WTC11 (cell line): ENCODE measurements around the gene KITLG. TPM values are rescaled to one million over a fixed set of nuclear protein-coding genes. Genes with fewer than 3 reads are reported as not detected.

Experiments
- ATAC-seq: fragments of 200-7000 bp; cut with Tn5 transposase; 2 replicates; pipeline ENCODE4 v1.10.0; 2021; ENCODE audit warnings: mild to moderate bottlenecking, moderate library complexity
- CTCF ChIA-PET: fragments of 300-600 bp; sonication (Branson Sonifier 250); formaldehyde crosslinking; loops from one replicate; lab custom pipeline; 2021; ENCODE audit warnings: antibody characterized with exemption; lab: Charles Lee
- POLR2A ChIA-PET: fragments of 350-600 bp; sonication (Branson Sonifier 250); formaldehyde crosslinking; loops from one replicate; lab custom pipeline; 2021; ENCODE audit warnings: antibody characterized with exemption; lab: Charles Lee
- DNase-seq: peaks from one replicate; pipeline ENCODE4 v3.0.0; 2021; ENCODE audit warnings: low spot score
- H3K27ac Mint-ChIP-seq: 2 replicates; pipeline ENCODE4 v1.8.0; 2021; ENCODE audit warnings: mixed read lengths
- H3K27me3 Mint-ChIP-seq: 2 replicates; pipeline ENCODE4 v1.8.0; 2021; ENCODE audit warnings: low read depth, mild to moderate bottlenecking, moderate library complexity, mixed read lengths
- H3K36me3 Mint-ChIP-seq: 2 replicates; pipeline ENCODE4 v1.8.0; 2021; ENCODE audit warnings: mixed read lengths
- H3K4me1 Mint-ChIP-seq: 2 replicates; pipeline ENCODE4 v1.8.0; 2022; ENCODE audit warnings: mixed read lengths
- H3K4me3 Mint-ChIP-seq: 2 replicates; pipeline ENCODE4 v1.8.0; 2021; ENCODE audit warnings: mild to moderate bottlenecking, moderate library complexity, mixed read lengths
- H3K9me3 Mint-ChIP-seq: 2 replicates; pipeline ENCODE4 v1.8.0; 2021; ENCODE audit warnings: mixed read lengths
- ATF1 ChIP-seq: sonication (generic); formaldehyde crosslinking; IDR thresholded peaks from 2 replicates; pipeline ENCODE4 v1.8.1; 2023; ENCODE audit warnings: mild to moderate bottlenecking, moderate library complexity, missing genetic modification reagents
- E2F4 ChIP-seq: sonication (generic); formaldehyde crosslinking; IDR thresholded peaks from 2 replicates; pipeline ENCODE4 v1.8.1; 2022; ENCODE audit warnings: low read depth, mild to moderate bottlenecking, moderate library complexity, missing genetic modification reagents, borderline replicate concordance
- FOXP4 ChIP-seq: sonication (generic); formaldehyde crosslinking; IDR thresholded peaks from 2 replicates; pipeline ENCODE4 v1.8.0; 2022; ENCODE audit warnings: mild to moderate bottlenecking, missing genetic modification reagents
- GABPB1 ChIP-seq: sonication (generic); formaldehyde crosslinking; IDR thresholded peaks from 2 replicates; pipeline ENCODE4 v1.8.1; 2023; ENCODE audit warnings: mild to moderate bottlenecking, missing genetic modification reagents
- GRHL2 ChIP-seq: fragments of 250-450 bp; sonication (Bioruptor Pico); IDR thresholded peaks from 2 replicates; pipeline ENCODE4 v1.8.0; 2022; ENCODE audit warnings: mild to moderate bottlenecking, moderate library complexity; ENCODE audit not compliant: insufficient replicate concordance, severe bottlenecking
- GTF2I ChIP-seq: fragments of 250-450 bp; sonication (Bioruptor Pico); conservative IDR thresholded peaks from 2 replicates; pipeline ENCODE4 v1.4.0; 2021; ENCODE audit warnings: mild to moderate bottlenecking
- MLX ChIP-seq: sonication (generic); formaldehyde crosslinking; IDR thresholded peaks from 2 replicates; pipeline ENCODE4 v1.8.1; 2023; ENCODE audit warnings: mild to moderate bottlenecking, missing genetic modification reagents, moderate library complexity
- NFATC4 ChIP-seq: fragments of 250-450 bp; sonication (Bioruptor Pico); IDR thresholded peaks from 2 replicates; pipeline ENCODE4 v1.9.0; 2021; ENCODE audit warnings: mild to moderate bottlenecking
- SMAD3 ChIP-seq: sonication (generic); formaldehyde crosslinking; IDR thresholded peaks from 2 replicates; pipeline ENCODE4 v1.8.0; 2022; ENCODE audit warnings: missing genetic modification reagents, mild to moderate bottlenecking, borderline replicate concordance
- SP1 ChIP-seq: sonication (generic); formaldehyde crosslinking; conservative IDR thresholded peaks from 2 replicates; pipeline ENCODE4 v1.8.1; 2022; ENCODE audit warnings: missing genetic modification reagents
- TEAD1 ChIP-seq: sonication (generic); formaldehyde crosslinking; IDR thresholded peaks from 2 replicates; pipeline ENCODE4 v1.8.0; 2022; ENCODE audit warnings: mild to moderate bottlenecking, missing genetic modification reagents
- ZMAT4 ChIP-seq: fragments of 250-450 bp; sonication (Bioruptor Pico); IDR thresholded peaks from 2 replicates; pipeline ENCODE4 v1.9.0; 2021; ENCODE audit warnings: mild to moderate bottlenecking
- ZNF219 ChIP-seq: sonication (generic); formaldehyde crosslinking; IDR thresholded peaks from 2 replicates; pipeline ENCODE4 v1.8.0; 2023; ENCODE audit warnings: missing genetic modification reagents, mild to moderate bottlenecking, borderline replicate concordance
- ZNF232 ChIP-seq: sonication (generic); formaldehyde crosslinking; IDR thresholded peaks from 2 replicates; pipeline ENCODE4 v1.8.0; 2022; ENCODE audit warnings: mild to moderate bottlenecking, missing genetic modification reagents
- ZNF263 ChIP-seq: sonication (generic); formaldehyde crosslinking; IDR thresholded peaks from 2 replicates; pipeline ENCODE4 v1.8.1; 2022; ENCODE audit warnings: low read depth, mild to moderate bottlenecking, moderate library complexity, missing genetic modification reagents
- total RNA-seq: library from RNA; stranded (reverse); gene quantifications from 3 replicates; pipeline ENCODE4 v1.2.3, GENCODE V29; 2021
- TF ChIP-seq, protein P1 (sequence below): fragments of 200-600 bp; IDR thresholded peaks from 2 replicates; pipeline ENCODE4 v1.8.0; 2022; ENCODE audit warnings: antibody characterized with exemption
- TF ChIP-seq, protein P2 (sequence below): sonication (generic); formaldehyde crosslinking; IDR thresholded peaks from 2 replicates; pipeline ENCODE4 v1.8.1; 2023; ENCODE audit warnings: mild to moderate bottlenecking, moderate library complexity, missing genetic modification reagents
- TF ChIP-seq, protein P3 (sequence below): fragments of 250-450 bp; sonication (Bioruptor Pico); IDR thresholded peaks from 2 replicates; pipeline ENCODE4 v1.8.0; 2021; ENCODE audit warnings: mild to moderate bottlenecking
- TF ChIP-seq, protein P4 (sequence below): fragments of 250-450 bp; sonication (Bioruptor Pico); IDR thresholded peaks from 2 replicates; pipeline ENCODE4 v1.9.0; 2021; ENCODE audit warnings: moderate library complexity, mild to moderate bottlenecking, inconsistent platforms, borderline replicate concordance

Gene KITLG
- total RNA-seq, 1 experiment from 2014 or later: 12.5 TPM

- Mint-ChIP-seq H3K27ac (peak overlapping the region; percentile 72; the same call in 1 of the 2 replicates), H3K36me3 (peaks cover 3% of the 10 kb centered on the region; the same call in 1 of the 2 replicates), H3K9me3 (no peaks in the 10 kb centered on the region), H3K4me1 (peaks cover 21% of the 10 kb centered on the region), H3K27me3 (no peaks in the 10 kb centered on the region), H3K4me3 (no peak overlapping the region)
- CTCF ChIA-PET: no interaction called here
- TF ChIP-seq GRHL2 (CRISPR knock-in tag) (no peak), ZNF263 (CRISPR knock-in tag) (no peak)
- POLR2A ChIA-PET: no interaction called here
- no peak for DNase-seq
- ATAC-seq: no peak
Measured at GRCh38 chr12:88501972-88502938, 78.0 kb downstream of the KITLG start.

GRCh38 chr12:88496891-88497371 is 83.3 kb downstream of the KITLG start:
- Mint-ChIP-seq H3K36me3 (no peaks in the 10 kb centered on the region), H3K27ac (no peak overlapping the region), H3K9me3 (no peaks in the 10 kb centered on the region), H3K4me1 (peaks cover 8% of the 10 kb centered on the region), H3K27me3 (no peaks in the 10 kb centered on the region), H3K4me3 (no peak overlapping the region)
- ChIA-PET CTCF (no interaction called here), POLR2A (no interaction called here)
- no peak for ATAC-seq
- DNase-seq: no peak
- TF ChIP-seq NFATC4 (CRISPR knock-in tag) (no peak), SMAD3 (no peak), TEAD1 (CRISPR knock-in tag) (no peak), ATF1 (no peak)

DNA sequence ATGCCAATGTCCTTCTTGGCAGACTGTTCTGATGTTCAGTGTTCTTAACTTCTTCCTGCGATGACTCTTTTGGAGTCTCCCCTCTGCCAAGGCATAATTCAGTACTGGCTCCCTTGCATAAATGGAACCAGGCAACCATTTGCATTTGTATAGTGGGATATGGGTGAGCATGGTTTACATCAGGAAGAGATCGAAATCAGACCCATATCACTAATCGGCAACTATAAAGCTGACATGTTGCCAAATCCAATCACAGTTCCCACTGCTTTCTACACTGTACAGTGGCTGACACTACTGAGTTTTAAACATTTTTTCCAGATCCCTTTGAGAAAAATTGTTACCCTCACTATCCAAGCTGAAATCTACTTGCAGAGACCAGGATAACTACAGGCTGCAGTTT is 83.8 kb downstream of the KITLG start:
- ChIA-PET POLR2A (no interaction called here), CTCF (no interaction called here)
- no peak overlapping the region for H3K27ac Mint-ChIP-seq
- H3K4me3 Mint-ChIP-seq: no peak overlapping the region
- H3K27me3 Mint-ChIP-seq: no peaks in the 10 kb centered on the region
- peaks cover 8% of the 10 kb centered on the region for H3K4me1 Mint-ChIP-seq
- no peaks in the 10 kb centered on the region for H3K36me3 Mint-ChIP-seq
- H3K9me3 Mint-ChIP-seq: no peaks in the 10 kb centered on the region
- DNase-seq: no peak
- no peak for ATAC-seq
- TF ChIP-seq SP1 (CRISPR knock-in tag) (no peak), E2F4 (CRISPR knock-in tag) (no peak), FOXP4 (no peak), ZNF219 (CRISPR knock-in tag) (no peak), ZNF232 (CRISPR knock-in tag) (no peak), GTF2I (CRISPR knock-in tag) (no peak), ZMAT4 (CRISPR knock-in tag) (no peak), MLX (CRISPR knock-in tag) (no peak), GABPB1 (CRISPR knock-in tag) (no peak)
- TF ChIP-seq, protein P1, sequence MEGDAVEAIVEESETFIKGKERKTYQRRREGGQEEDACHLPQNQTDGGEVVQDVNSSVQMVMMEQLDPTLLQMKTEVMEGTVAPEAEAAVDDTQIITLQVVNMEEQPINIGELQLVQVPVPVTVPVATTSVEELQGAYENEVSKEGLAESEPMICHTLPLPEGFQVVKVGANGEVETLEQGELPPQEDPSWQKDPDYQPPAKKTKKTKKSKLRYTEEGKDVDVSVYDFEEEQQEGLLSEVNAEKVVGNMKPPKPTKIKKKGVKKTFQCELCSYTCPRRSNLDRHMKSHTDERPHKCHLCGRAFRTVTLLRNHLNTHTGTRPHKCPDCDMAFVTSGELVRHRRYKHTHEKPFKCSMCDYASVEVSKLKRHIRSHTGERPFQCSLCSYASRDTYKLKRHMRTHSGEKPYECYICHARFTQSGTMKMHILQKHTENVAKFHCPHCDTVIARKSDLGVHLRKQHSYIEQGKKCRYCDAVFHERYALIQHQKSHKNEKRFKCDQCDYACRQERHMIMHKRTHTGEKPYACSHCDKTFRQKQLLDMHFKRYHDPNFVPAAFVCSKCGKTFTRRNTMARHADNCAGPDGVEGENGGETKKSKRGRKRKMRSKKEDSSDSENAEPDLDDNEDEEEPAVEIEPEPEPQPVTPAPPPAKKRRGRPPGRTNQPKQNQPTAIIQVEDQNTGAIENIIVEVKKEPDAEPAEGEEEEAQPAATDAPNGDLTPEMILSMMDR: no peak
- TF ChIP-seq, protein P2, sequence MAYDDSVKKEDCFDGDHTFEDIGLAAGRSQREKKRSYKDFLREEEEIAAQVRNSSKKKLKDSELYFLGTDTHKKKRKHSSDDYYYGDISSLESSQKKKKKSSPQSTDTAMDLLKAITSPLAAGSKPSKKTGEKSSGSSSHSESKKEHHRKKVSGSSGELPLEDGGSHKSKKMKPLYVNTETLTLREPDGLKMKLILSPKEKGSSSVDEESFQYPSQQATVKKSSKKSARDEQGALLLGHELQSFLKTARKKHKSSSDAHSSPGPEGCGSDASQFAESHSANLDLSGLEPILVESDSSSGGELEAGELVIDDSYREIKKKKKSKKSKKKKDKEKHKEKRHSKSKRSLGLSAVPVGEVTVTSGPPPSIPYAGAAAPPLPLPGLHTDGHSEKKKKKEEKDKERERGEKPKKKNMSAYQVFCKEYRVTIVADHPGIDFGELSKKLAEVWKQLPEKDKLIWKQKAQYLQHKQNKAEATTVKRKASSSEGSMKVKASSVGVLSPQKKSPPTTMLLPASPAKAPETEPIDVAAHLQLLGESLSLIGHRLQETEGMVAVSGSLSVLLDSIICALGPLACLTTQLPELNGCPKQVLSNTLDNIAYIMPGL (CRISPR knock-in tag): no peak
- TF ChIP-seq, protein P3, sequence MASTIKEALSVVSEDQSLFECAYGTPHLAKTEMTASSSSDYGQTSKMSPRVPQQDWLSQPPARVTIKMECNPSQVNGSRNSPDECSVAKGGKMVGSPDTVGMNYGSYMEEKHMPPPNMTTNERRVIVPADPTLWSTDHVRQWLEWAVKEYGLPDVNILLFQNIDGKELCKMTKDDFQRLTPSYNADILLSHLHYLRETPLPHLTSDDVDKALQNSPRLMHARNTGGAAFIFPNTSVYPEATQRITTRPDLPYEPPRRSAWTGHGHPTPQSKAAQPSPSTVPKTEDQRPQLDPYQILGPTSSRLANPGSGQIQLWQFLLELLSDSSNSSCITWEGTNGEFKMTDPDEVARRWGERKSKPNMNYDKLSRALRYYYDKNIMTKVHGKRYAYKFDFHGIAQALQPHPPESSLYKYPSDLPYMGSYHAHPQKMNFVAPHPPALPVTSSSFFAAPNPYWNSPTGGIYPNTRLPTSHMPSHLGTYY: no peak
- TF ChIP-seq, protein P4, sequence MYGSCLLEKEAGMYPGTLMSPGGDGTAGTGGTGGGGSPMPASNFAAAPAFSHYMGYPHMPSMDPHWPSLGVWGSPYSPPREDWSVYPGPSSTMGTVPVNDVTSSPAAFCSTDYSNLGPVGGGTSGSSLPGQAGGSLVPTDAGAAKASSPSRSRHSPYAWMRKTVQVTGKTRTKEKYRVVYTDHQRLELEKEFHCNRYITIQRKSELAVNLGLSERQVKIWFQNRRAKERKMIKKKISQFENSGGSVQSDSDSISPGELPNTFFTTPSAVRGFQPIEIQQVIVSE (CRISPR knock-in tag): no peak
